NCI-H187 (cell line): ENCODE data around the gene VPS45.
"Not testable (repeated sequence)": the region's sequence is repeated elsewhere in the genome, so short reads cannot be mapped to it uniquely, and the experiment has no call there.

Source experiments
- DNase-seq, 2 experiments: peaks; one replicate each; lab custom pipeline; 2025; lab: John Stamatoyannopoulos, UW

VPS45 gene

GRCh38 chr1:150160964-150161621, 93.5 kb downstream of the VPS45 start:
- DNase-seq = no peak

- no peak for DNase-seq
Observed at GRCh38 chr1:150161747-150162581, 94.4 kb downstream of the VPS45 start.

GRCh38 chr1:150162582-150162861, 94.9 kb downstream of the VPS45 start:
- DNase-seq = no peak

GRCh38 chr1:150162862-150163706, 95.5 kb downstream of the VPS45 start:
- DNase-seq = peak; percentile 82 to 97

GRCh38 chr1:150164224-150164623, 96.6 kb downstream of the VPS45 start:
- no peak for DNase-seq

- no peak for DNase-seq
Observed at GRCh38 chr1:150164779-150165178, 97.2 kb downstream of the VPS45 start.

- DNase-seq = peak; percentile 32
Observed at GRCh38 chr1:150165622-150166612, 98.3 kb downstream of the VPS45 start.

GRCh38 chr1:150168960-150169601, 101.5 kb downstream of the VPS45 start:
- DNase-seq = peak in 1 of 2 experiments; percentile 31

GRCh38 chr1:150171801-150172200, 104.2 kb downstream of the VPS45 start:
- no peak for DNase-seq

- no peak for DNase-seq
Observed at GRCh38 chr1:150173141-150173585, 105.6 kb downstream of the VPS45 start.

GRCh38 chr1:150176593-150176992, 109.0 kb downstream of the VPS45 start:
- no peak for DNase-seq

- DNase-seq = no peak
Observed at GRCh38 chr1:150178548-150178947, 111.0 kb downstream of the VPS45 start.

GRCh38 chr1:150179867-150180266, 112.3 kb downstream of the VPS45 start:
- DNase-seq = no peak

- no peak for DNase-seq
Observed at GRCh38 chr1:150180474-150180873, 112.9 kb downstream of the VPS45 start.

GRCh38 chr1:150182247-150182646, 114.7 kb downstream of the VPS45 start:
- DNase-seq = no peak

- DNase-seq = no peak
Observed at GRCh38 chr1:150183061-150183460, 115.5 kb downstream of the VPS45 start.

- DNase-seq = no peak
Observed at GRCh38 chr1:150185481-150185880, 117.9 kb downstream of the VPS45 start.

- not testable (repeated sequence) for DNase-seq
Observed at GRCh38 chr1:150186438-150186788, 118.8 kb downstream of the VPS45 start.

GRCh38 chr1:150186789-150187559, 119.4 kb downstream of the VPS45 start:
- DNase-seq = peak in 1 of 2 experiments; percentile 53

- no peak for DNase-seq
Observed at GRCh38 chr1:150187560-150187931, 120.0 kb downstream of the VPS45 start.
